ENCODE results near the gene TCF3.
A peak's percentile ranks its signal among the peaks of the same experiment; 100 is the strongest.

Gene TCF3

GRCh38 chr19:1602091-1602707 lies 50.2 kb downstream of the TCF3 start:
- DNase-seq, result no peak
- peaks cover 9% of the 10 kb centered on the region for H3K27me3 Mint-ChIP-seq (ENCODE audit: low read depth, poor library complexity)
- H3K4me3 Mint-ChIP-seq, result no peak overlapping the region
- TF ChIP-seq CTCF (IDR thresholded peaks at IDR 0.05), result no peak
- no peaks in the 10 kb centered on the region for H3K9me3 Mint-ChIP-seq
- peak overlapping the region; percentile 66 for H3K27ac Mint-ChIP-seq
- H3K4me1 Mint-ChIP-seq, result peaks cover 17% of the 10 kb centered on the region
- H3K36me3 Mint-ChIP-seq (ENCODE audit: low read depth), result peaks cover 25% of the 10 kb centered on the region

- no peak for DNase-seq
- no peak overlapping the region for H3K4me3 Mint-ChIP-seq
Measured at GRCh38 chr19:1601613-1602064, 50.8 kb downstream of the TCF3 start.

DNA sequence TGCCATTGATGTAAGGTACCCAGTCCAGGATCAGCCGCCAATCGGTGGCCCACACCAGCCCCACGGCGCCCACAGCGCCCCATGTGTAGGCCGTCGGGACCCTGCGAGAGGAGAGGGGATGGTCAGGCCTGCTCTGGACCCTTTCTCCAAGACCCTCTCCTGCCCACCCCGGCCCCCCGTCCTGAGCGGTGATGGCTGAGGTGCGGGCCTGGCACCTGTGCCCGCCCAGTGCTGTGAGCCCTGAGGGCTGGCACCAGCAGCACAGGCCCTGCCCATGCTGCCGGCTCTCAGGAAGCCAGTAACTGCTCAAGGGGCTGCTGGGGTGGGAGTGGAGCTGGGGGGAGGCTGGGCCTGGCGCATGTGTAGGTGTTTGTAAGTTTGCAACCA lies 53.0 kb downstream of the TCF3 start:
- Mint-ChIP-seq H3K36me3 (ENCODE audit: low read depth) (peaks cover 31% of the 10 kb centered on the region), H3K9me3 (no peaks in the 10 kb centered on the region), H3K4me3 (no peak overlapping the region), H3K4me1 (peaks cover 8% of the 10 kb centered on the region), H3K27me3 (ENCODE audit: low read depth, poor library complexity) (peaks cover 1% of the 10 kb centered on the region), H3K27ac (no peak overlapping the region)
- TF ChIP-seq CTCF (IDR thresholded peaks at IDR 0.05), result no peak
- no peak for DNase-seq

More at GRCh38 chr19:1601613-1602064, 50.8 kb downstream of the TCF3 start:
- Mint-ChIP-seq H3K4me1 (peaks cover 17% of the 10 kb centered on the region), H3K27me3 (ENCODE audit: low read depth, poor library complexity) (peaks cover 9% of the 10 kb centered on the region), H3K36me3 (ENCODE audit: low read depth) (peaks cover 31% of the 10 kb centered on the region), H3K27ac (peak overlapping the region; percentile 84), H3K9me3 (no peaks in the 10 kb centered on the region)
- TF ChIP-seq CTCF (IDR thresholded peaks at IDR 0.05), result peak; percentile 7

GRCh38 chr19:1598777-1599459 lies 53.5 kb downstream of the TCF3 start:
- Mint-ChIP-seq H3K9me3 (no peaks in the 10 kb centered on the region), H3K4me3 (no peak overlapping the region), H3K4me1 (peaks cover 8% of the 10 kb centered on the region), H3K36me3 (ENCODE audit: low read depth) (peaks cover 31% of the 10 kb centered on the region), H3K27me3 (ENCODE audit: low read depth, poor library complexity) (no peaks in the 10 kb centered on the region), H3K27ac (no peak overlapping the region)
- TF ChIP-seq CTCF (IDR thresholded peaks at IDR 0.05), result no peak
- no peak for DNase-seq

DNA sequence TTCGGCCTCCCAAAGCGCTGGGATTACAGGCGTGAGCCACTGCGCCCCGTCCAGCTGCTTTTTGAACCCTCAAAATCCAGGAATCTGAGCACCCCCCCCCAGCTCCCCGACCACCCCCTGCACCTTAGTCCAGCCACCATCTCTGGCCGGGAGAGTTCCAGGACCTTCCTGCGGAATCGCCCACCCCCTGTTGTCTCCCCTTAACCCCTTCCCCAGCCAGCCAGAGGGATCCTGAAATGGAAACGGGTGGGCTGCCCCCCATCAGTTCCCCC lies 59.0 kb downstream of the TCF3 start:
- Mint-ChIP-seq H3K36me3 (ENCODE audit: low read depth) (peaks cover 12% of the 10 kb centered on the region), H3K4me3 (peak overlapping the region; percentile 89), H3K27me3 (ENCODE audit: low read depth, poor library complexity) (peaks cover 3% of the 10 kb centered on the region), H3K27ac (no peak overlapping the region), H3K4me1 (peaks cover 24% of the 10 kb centered on the region), H3K9me3 (no peaks in the 10 kb centered on the region)
- DNase-seq, result no peak
- TF ChIP-seq CTCF (IDR thresholded peaks at IDR 0.05), result no peak
